Middle frontal gyrus (tissue), 1 donor: ENCODE measurements around the gene GALM.

ENCODE experiments used
- DNase-seq: peaks from one replicate; pipeline ENCODE4 v3.0.0-alpha.2; 2015; ENCODE audit warnings: low spot score; ENCODE audit errors: extremely low spot score

Gene GALM

GRCh38 chr2:38649176-38649728 lies 16.7 kb upstream of the GALM start:
- no peak for DNase-seq

GRCh38 chr2:38650012-38650411 lies 15.9 kb upstream of the GALM start:
- no peak for DNase-seq

GRCh38 chr2:38650717-38651116 lies 15.2 kb upstream of the GALM start:
- DNase-seq: no peak

DNA sequence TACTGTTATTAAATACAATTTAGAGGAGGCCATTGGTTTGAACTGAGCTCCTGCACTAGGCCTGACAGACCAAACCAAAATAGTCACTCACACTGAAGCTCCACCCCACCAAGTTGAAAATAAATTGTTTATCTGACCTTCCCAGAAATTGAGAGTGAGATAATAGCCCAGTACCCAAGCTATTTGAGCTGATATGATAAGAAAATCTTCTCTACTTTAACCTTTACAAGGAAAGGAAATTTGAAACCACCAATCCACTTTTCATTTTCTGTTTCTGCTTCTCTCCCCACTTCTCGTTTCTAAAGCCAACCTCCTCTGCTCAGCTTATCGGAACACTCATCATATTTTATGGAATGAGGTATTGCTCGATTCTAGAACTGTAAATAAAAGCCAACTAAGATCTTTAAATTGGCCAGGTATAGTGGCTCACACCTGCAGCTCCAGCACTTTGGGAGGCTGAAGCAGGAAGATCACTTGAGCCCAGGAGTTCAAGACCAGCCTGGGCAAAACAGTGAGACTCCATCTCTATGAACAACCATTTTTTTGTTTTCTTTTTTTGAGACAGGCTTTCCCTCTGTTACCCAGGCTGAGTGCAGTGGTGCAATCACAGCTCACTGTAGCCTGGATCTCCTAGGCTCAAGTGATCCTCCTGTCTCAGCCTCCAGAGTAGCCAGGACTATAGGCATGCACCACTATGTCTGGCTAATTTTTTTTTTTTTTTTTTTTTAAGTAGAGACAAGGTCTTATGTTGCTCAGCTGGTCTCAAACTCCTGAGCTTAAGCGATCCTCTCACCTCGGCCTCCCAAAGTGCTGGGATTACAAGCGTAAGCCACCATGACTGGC lies 13.3 kb upstream of the GALM start:
- no peak for DNase-seq

DNA sequence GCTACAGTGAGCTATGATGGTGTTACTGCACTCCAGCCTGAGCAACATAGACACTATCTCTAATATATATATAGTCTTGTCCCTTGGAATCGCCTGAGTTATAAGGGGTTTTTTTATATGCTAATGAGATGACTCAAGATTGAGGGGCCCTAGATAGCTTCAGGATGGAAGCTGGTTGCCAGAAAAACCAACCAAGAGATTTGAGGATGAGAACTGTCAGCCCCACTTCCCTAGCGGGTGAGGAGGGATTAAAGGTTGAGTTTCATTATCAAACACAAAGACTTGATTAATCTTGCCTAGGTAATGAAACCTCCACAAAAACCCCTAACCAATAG lies 12.6 kb upstream of the GALM start:
- no peak for DNase-seq

GRCh38 chr2:38653715-38654527 lies 12.0 kb upstream of the GALM start:
- no peak for DNase-seq

DNA sequence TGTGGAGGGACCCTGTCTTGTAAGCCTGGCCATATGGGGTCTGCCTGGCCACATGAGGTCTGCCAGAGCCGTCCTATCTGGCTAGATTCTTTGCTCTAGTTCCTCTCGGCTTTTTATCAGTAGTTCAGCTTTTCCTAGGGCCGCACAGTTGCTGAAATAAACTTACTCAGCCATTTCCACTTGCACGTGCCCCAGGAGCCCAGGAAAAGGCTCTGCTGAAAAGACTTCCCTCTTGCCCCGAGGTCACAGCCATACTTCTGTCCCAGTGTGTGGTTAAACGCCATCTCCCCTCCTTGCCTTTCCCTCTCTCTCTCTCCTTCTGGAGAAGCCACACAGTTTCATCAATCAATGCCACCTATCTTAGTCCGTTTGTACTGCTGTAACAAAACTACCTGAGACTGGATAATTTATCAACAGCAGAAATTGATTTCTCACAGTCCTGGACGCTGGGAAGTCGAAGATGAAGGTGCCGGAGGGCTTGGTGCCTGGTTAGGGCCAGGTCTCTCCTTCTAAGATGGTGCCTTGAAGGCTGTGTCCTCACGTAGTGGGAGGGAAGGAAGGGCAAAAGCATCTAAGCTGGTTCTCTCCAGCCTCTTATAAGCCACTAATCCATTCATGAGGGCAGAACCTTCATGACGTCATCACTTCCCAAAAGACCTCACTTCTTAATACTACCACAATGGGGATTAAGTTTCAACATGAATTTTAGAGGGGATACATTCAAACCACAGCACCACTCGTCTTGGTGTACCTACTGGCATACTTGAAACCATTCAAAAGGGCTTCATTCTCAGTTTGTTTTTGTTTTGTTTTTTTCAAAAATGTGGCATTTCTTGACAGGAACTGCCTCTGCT lies 11.2 kb upstream of the GALM start:
- no peak for DNase-seq

DNA sequence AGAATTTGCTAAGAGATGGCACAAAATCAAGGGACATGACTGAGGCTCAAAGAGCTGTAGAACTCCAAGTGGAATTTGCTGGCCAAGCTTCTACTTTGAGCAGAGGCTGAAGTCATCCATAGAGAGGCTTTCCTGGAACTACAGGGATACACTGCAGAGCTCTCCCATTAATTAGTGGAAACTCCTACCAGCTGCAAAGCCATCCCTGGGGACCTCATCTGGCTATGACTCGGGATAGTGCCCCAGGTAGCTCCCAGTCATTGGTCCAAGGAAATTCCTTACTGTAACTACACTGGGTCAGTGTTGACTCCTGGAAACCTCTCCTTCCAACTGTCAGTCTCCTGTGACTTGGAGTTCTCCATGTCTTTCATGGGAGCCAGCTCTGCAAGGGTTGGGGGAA lies 10.5 kb upstream of the GALM start:
- DNase-seq: no peak

GRCh38 chr2:38656866-38657480 lies 8.9 kb upstream of the GALM start:
- DNase-seq: no peak

DNA sequence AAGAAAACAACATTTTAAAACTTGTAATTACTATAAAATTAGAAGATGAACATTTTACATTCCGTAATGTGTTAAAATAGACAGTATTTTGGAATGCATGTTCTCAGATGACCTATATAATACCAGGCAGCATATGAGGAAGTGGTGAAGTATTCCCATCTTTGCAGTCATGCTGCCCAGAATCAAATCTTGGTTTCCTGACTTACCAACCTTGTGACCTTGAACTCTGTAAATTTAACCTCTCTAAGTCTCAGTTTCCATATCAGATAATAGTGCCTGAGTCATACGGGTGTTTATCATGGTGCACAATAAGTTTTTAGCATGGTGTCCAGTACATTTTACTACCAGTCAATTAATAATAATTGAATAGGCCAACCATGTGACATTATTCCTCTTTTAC lies 7.3 kb upstream of the GALM start:
- DNase-seq: no peak

- DNase-seq: no peak
Measured at GRCh38 chr2:38659115-38659514, 6.8 kb upstream of the GALM start.

GRCh38 chr2:38660282-38660681 lies 5.6 kb upstream of the GALM start:
- DNase-seq: no peak

DNA sequence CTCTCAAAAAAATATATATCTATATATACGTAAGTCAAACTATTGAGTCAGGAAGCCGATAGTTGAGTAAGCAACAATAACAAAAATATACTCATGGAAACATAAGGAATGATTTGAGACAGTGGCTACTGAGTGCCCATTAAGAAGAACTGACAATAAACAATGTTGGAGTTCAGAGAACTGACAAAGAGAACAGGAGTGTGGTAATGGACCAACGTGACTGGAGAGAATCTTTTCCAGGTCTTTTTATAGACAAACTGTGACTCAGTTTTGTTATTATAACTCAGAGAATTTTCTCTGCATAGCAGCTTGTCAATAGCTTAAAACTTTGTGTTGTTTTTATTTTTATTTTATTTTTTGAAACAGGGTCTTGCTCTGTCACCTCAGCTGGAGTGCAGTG lies 4.6 kb upstream of the GALM start:
- no peak for DNase-seq

DNA sequence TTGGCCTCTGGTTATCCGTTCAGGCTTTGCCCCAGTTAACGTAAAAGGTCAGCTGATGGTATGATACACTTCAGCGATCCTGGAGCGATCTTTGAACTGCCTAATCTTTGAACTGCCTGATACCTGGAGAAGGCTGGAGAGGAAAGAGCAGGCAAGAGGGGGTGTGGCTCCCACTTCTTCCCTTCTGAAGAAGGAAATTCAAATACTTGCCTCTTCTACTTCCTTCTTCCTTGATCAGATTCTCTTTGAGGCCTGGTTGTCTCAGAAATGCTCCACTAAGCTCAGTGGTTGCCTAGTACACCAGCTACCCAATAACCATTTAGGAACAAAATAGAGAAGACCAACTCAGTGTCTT lies 619 bp downstream of the GALM start:
- DNase-seq: no peak

- no peak for DNase-seq
Measured at GRCh38 chr2:38668092-38668491, 2.2 kb downstream of the GALM start.

DNA sequence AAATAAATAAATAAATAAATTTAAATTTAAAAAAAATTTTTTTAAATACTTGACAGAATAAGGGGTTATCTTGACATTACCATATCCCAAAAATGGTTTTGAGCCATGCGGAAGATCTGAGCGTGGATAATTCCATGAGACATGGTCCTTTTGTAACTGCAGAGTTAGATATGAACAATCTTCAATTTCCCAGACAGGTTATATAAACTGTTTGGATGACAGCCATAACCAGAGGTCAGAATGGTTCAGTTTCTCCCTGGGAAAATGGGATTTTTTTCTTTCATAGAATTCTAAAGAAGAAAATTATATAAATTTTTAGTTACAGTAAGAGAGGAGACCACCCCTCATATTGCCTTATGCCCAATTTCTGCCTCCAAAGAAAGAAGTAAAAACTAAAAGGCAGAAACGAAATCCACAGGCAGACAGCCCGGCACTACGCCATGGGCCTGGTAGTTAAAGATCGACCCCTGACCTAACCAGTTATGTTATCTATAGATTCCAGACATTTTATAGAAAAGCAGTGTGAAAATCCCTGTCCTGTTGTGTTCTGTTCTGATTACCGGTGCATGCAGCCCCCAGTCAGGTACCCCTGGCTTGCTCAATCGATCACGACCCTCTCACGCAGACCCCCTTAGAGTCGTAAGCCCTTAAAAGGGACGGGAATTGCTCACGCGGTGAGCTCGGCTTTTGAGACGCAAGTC lies 3.0 kb downstream of the GALM start:
- DNase-seq: no peak

- no peak for DNase-seq
Measured at GRCh38 chr2:38671303-38671702, 5.4 kb downstream of the GALM start.

DNA sequence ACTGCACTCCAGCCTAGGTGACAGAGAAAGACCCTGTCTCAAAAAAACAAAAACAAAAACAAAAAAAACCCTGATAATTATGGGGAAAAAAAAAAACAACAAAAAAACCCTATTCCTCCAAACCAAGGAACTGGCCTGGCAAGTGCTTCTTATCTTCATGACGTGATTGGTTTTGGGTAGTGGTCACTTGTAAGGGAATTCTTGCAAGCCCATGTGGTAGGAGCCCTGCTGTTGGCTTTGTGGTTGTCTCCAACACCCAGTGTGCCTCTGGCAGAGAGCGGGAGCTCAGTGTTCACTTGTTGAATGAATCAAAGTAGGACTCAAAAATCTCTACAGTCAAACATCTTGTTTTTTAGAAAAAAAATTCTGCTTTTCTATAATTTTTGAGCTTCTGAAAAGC lies 6.0 kb downstream of the GALM start:
- no peak for DNase-seq

GRCh38 chr2:38672445-38673391 lies 6.8 kb downstream of the GALM start:
- DNase-seq: no peak

DNA sequence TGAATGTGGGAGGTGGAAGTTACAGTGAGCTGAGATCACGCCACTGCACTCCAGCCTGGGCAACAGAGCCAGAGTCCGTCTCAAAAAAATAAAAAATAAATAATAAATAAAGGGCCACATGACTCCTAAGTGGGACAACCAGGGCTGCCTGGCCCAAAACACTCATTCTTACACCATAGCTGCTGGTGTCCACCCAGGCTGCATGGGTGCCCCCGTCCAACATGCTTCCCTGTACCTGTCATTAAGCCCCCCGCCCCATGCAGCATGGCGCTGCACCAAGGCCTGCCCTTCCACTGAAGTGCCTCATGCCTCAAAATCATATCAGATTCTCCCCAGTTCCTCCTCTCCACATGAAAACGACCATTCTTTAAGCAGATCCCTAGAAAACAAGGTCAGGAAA lies 10.8 kb downstream of the GALM start:
- DNase-seq: no peak
